ENCODE data around the gene CAVIN1.
A peak's percentile ranks its signal among the peaks of the same experiment; 100 is the strongest.

The CAVIN1 gene, protein sequence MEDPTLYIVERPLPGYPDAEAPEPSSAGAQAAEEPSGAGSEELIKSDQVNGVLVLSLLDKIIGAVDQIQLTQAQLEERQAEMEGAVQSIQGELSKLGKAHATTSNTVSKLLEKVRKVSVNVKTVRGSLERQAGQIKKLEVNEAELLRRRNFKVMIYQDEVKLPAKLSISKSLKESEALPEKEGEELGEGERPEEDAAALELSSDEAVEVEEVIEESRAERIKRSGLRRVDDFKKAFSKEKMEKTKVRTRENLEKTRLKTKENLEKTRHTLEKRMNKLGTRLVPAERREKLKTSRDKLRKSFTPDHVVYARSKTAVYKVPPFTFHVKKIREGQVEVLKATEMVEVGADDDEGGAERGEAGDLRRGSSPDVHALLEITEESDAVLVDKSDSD

DNA sequence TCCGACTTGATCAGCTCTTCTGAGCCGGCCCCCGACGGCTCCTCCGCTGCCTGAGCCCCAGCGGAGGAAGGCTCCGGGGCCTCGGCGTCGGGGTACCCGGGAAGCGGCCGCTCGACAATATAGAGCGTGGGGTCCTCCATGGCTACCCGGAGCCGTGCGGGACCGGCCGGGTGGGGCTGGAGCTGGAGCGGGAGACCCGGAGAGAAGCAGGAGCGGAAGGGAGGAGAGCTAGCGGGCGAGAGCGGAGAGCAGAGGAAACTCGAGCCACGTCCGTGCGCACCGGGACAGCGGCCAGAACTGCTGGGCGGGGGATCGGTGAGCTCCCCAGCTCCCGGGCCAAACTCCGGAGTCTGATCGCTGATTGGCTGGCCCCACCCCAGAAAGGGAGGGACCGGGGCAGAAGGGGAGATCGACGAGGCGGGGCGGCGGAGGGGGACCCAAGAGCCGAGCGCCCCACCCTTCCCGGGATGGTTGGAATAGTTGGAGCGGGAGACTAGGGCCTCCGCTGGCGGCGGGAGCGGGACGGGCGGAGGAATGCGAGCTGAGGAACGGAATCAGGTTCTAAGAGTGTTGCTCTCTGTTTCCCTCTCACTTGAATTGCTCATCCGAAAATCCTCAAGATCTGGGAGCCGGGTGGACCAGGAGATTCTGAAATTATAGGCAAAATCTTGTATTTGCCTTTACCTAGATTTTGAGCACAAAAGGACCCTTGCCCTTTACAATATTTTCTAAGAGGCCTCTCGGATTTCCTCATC lies at the start of gene CAVIN1:
Gene CAVIN1, minus strand, starts transcription at position 299 of the 755 bp plus-strand sequence. Its CDS starts 159 bp downstream, at position 140.
- peak; percentile 22 for DNase-seq (ENCODE audit: low read depth)
- TF ChIP-seq, protein P1, sequence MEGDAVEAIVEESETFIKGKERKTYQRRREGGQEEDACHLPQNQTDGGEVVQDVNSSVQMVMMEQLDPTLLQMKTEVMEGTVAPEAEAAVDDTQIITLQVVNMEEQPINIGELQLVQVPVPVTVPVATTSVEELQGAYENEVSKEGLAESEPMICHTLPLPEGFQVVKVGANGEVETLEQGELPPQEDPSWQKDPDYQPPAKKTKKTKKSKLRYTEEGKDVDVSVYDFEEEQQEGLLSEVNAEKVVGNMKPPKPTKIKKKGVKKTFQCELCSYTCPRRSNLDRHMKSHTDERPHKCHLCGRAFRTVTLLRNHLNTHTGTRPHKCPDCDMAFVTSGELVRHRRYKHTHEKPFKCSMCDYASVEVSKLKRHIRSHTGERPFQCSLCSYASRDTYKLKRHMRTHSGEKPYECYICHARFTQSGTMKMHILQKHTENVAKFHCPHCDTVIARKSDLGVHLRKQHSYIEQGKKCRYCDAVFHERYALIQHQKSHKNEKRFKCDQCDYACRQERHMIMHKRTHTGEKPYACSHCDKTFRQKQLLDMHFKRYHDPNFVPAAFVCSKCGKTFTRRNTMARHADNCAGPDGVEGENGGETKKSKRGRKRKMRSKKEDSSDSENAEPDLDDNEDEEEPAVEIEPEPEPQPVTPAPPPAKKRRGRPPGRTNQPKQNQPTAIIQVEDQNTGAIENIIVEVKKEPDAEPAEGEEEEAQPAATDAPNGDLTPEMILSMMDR (IDR thresholded peaks at IDR 0.05; ENCODE audit: control insufficient read depth, extremely low read depth, insufficient read depth): no peak
- peak within 1 kb of the TSS; percentile 50 for H3K4me3 ChIP-seq (ENCODE audit: low read depth, low read length)

DNA sequence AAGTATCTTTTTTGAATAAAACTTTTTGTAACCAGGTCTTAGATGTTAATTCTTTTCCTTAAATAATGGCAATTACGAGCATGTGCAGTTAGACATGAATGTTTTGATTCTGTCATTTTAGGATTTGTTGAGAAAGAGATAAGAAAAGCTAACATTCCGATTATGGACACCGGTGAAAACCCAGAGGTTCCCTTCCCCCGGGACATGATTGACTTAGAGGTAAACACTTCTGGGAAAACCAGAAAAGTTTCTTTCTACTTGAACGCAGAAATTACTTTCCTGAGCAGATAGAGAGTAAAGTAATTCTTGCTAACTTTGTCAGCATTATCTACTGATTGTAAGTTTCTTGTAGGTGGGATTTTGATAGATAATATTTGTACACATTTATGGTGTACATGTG lies 44.8 kb upstream of the CAVIN1 start:
- TF ChIP-seq, protein P1 (IDR thresholded peaks at IDR 0.05; ENCODE audit: control insufficient read depth, extremely low read depth, insufficient read depth): no peak
- H3K4me3 ChIP-seq (ENCODE audit: low read depth, low read length): no peak overlapping the region
- no peak for DNase-seq (ENCODE audit: low read depth)

DNA sequence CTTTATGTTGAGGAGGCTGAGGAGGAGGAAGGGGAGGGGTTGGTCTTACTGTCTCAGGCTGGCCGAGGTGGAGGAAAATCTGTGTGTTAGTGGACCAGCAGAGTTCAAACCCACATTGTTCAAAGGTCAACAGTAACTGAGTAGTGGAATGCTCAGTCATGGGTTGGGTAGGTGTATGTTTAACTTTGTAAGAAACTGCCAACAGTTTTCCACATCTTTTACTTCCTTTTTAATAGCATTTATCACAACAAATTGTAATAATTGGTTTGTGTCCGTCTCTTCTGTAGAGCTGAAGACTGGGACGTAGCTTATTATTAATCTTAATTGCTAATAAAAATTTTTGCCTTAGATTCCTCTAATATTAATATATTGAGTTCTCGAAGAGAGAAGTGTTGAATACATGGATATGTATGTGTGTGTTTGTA lies 40.9 kb upstream of the CAVIN1 start:
- H3K4me3 ChIP-seq (ENCODE audit: low read depth, low read length): no peak overlapping the region
- DNase-seq (ENCODE audit: low read depth): no peak
- TF ChIP-seq, protein P1 (IDR thresholded peaks at IDR 0.05; ENCODE audit: control insufficient read depth, extremely low read depth, insufficient read depth): no peak

DNA sequence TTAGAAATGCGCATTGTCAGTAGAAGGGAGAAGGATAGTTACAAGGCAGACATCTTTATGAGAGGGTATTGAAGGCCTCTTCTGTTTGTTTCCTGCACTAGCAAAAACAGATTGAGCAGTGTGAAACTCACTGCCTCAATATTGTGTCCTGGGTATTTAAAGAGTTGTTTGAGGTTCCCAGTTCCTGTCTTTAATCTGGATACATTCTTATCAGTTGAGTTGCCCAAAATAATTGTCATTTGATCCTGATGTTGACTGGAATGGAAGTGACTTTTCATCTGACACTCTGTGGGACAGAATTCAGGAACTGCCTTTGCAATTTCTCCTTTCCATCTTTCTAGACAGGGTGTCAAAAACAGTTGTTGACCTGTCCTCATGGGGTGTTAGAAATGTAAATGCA lies 37.3 kb upstream of the CAVIN1 start:
- TF ChIP-seq, protein P1 (IDR thresholded peaks at IDR 0.05; ENCODE audit: control insufficient read depth, extremely low read depth, insufficient read depth): no peak
- H3K4me3 ChIP-seq (ENCODE audit: low read depth, low read length): peak overlapping the region; percentile 96
- DNase-seq (ENCODE audit: low read depth): no peak

DNA sequence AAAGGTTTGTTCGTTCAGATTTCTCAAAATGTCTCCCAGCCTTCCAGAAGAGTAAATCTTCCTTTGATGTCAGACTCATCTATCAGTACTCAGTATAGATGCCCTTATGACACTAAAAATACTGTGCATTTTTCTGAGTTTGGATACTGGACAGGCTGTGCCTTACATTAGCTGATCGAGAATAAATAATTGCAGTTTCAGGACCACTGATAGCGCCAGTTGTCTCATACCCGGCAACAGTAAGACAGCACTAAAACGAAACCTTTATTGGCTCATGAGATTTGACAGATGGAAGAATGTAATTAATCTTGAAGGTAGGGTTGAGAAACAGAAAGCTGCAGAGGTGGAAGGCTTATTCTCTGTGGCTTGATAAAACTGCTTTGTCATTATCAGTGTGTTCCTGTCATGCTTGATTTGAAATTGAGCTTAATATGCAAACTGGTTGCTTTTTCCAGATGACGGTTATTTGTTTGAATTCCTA lies 36.8 kb upstream of the CAVIN1 start:
- DNase-seq (ENCODE audit: low read depth): peak; percentile 17
- peak overlapping the region; percentile 96 for H3K4me3 ChIP-seq (ENCODE audit: low read depth, low read length)
- TF ChIP-seq, protein P1 (IDR thresholded peaks at IDR 0.05; ENCODE audit: control insufficient read depth, extremely low read depth, insufficient read depth): no peak

DNA sequence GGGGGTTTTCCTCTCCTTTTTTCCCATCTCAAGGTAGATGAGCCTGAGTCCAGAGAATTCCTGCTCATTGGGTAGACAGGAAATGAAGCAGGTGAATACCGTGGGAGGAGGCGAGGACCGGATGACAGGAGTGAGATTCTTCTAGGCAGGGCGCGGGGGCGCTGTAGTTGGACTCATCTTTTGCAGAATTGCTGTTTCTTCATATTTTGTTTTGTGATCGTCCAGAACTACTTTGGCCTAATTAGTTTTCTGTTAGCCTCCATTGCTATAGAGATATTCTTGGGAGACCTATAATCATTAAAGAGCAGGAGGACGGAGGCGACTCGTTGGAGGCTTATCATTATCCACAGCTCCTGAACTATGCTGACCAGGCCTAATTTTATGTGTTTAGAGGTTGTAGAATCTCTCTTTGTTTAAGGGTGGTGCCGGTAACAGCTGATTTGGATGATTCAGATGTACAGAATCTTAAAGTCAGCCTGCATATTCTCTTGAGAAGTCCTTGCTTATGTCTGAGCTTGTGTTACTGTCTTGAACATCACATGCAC lies 36.3 kb upstream of the CAVIN1 start:
- no peak for DNase-seq (ENCODE audit: low read depth)
- H3K4me3 ChIP-seq (ENCODE audit: low read depth, low read length): peak overlapping the region; percentile 96
- TF ChIP-seq, protein P1 (IDR thresholded peaks at IDR 0.05; ENCODE audit: control insufficient read depth, extremely low read depth, insufficient read depth): peak; percentile 49
